Body of pancreas (tissue), 4 donors: ENCODE data around the gene PUSL1. TPM values are rescaled to one million over a fixed set of nuclear protein-coding genes. Genes with fewer than 3 reads are reported as not detected.

Experiments used
- ATAC-seq: fragments of 150-250 bp; one replicate; pipeline ENCODE4 v1.9.1; 2016
- DNase-seq, 4 donors: peaks; one replicate each; pipeline ENCODE4 v3.0.0-alpha.2; 2019
- H3K27ac ChIP-seq, 4 donors: fragments of 200-600 bp; sonication (generic); 1 replicate in 3 of 4; 2 replicates in 1 of 4; pipeline versions ENCODE4 v1.5.1 to v1.6.1; 2016 to 2019; ENCODE audit warnings: mild to moderate bottlenecking in 1 of 4, mixed read lengths in 1 of 4, moderate library complexity in 1 of 4
- H3K27me3 ChIP-seq, 2 donors: fragments of 200-600 bp; sonication (generic); one replicate each; pipeline ENCODE4 v1.6.0; 2016; ENCODE audit warnings: mild to moderate bottlenecking in 1 of 2
- H3K36me3 ChIP-seq, 2 donors: fragments of 200-600 bp; sonication (generic); replicated peaks in 1 of 2; 2 replicates each; pipeline ENCODE4 v1.5.1; 2016; ENCODE audit warnings: low read depth in 2 of 2; ENCODE audit not compliant: insufficient read depth in 1 of 2
- H3K4me1 ChIP-seq: fragments of 200-600 bp; sonication (generic); one replicate; pipeline ENCODE4 v1.6.0; 2016
- H3K4me3 ChIP-seq, 2 donors: fragments of 200-600 bp; sonication (generic); 1 replicate in 1 of 2; 2 replicates in 1 of 2; pipeline ENCODE4 v1.5.1; 2016 to 2019
- H3K9me3 ChIP-seq, 3 donors: fragments of 200-600 bp; sonication (generic); 1 replicate in 2 of 3; 2 replicates in 1 of 3; pipeline ENCODE4 v1.5.1; 2016
- CTCF ChIP-seq, 7 experiments: fragments of 450-650 bp in 4 of 7; fragments of 200-600 bp in 3 of 7; sonication (generic) in 3 of 7; IDR thresholded peaks; one replicate each; pipeline ENCODE4 v1.5.1; 2016 to 2019; ENCODE audit warnings: antibody characterized with exemption in 7 of 7
- POLR2A ChIP-seq, 3 donors: fragments of 450-650 bp; IDR thresholded peaks; one replicate each; pipeline ENCODE4 v1.6.1; 2016; ENCODE audit warnings: antibody characterized with exemption in 3 of 3, mild to moderate bottlenecking in 2 of 3
- WGBS, 2 donors: methylation state at CpG; one replicate each; pipeline ENCODE4 v1.1.5; 2017; 5-methylcytosine and 5-hydroxymethylcytosine counted together
- intact Hi-C: fragments of 100-400 bp; cut with DNase I; formaldehyde crosslinking; loops from one replicate; pipeline ENCODE4 v1.15.1; 2023
- total RNA-seq, 2 donors: library from RNA; depleted of rRNA; stranded (reverse); fragments of >200 nt; gene quantifications; one replicate each; pipeline ENCODE4 v1.1.0, GENCODE V29; 2016

Gene PUSL1
- total RNA-seq, 2 donors from 2014 or later = 20.2 to 20.8 TPM

- Histone ChIP-seq H3K36me3 (peaks cover 0 to 13% of the 10 kb centered on the region in 2 donors), H3K27ac (no peak overlapping the region), H3K4me3 (no peak overlapping the region), H3K9me3 (no peaks in the 10 kb centered on the region), H3K4me1 (peaks cover 10% of the 10 kb centered on the region), H3K27me3 (no peaks in the 10 kb centered on the region)
- WGBS, 2 donors = 71 to 85% methylated on average over 11 to 18 of the region's 18 CpGs
- no peak for ATAC-seq
- TF ChIP-seq CTCF (IDR thresholded peaks at IDR 0.05) (no peak), POLR2A (IDR thresholded peaks at IDR 0.05) (no peak)
- intact Hi-C loops = no loop called here
- peak in 1 of 4 donors; percentile 37 for DNase-seq
Measured at GRCh38 chr1:1337793-1338147, 29.4 kb downstream of the PUSL1 start.

DNA sequence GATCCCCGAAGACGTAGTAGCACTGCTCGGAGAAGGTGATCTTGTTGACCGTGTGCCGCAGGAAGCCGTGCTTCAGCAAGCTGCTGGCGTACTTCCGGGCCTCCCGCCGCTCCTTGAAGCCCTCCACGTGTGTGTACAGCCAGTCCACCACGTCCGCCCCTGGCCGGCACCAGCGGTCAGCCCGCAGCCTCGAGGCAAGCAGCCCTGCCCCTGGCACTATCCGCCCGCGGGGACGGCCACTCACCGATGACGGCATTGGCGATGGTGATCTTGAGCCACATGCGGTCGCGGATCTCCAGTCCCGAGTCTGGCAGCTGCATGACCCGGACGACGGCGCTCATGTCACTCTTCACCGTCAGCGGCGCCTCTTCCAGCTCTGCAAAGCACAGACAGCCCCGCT, 29.9 kb downstream of the PUSL1 start:
- DNase-seq = no peak
- H3K27me3 ChIP-seq = no peaks in the 10 kb centered on the region
- 91 to 93% methylated on average over 19 to 36 of the region's 36 CpGs for WGBS, 2 donors
- H3K27ac ChIP-seq = no peak overlapping the region
- H3K4me1 ChIP-seq = peaks cover 10% of the 10 kb centered on the region
- no peaks in the 10 kb centered on the region for H3K9me3 ChIP-seq
- ATAC-seq = no peak
- intact Hi-C loops = no loop called here
- peaks cover 0 to 13% of the 10 kb centered on the region in 2 donors for H3K36me3 ChIP-seq
- TF ChIP-seq POLR2A (IDR thresholded peaks at IDR 0.05) (no peak), CTCF (IDR thresholded peaks at IDR 0.05) (no peak)
- no peak overlapping the region for H3K4me3 ChIP-seq

- H3K36me3 ChIP-seq = peaks cover 0 to 13% of the 10 kb centered on the region in 2 donors
- DNase-seq = no peak
- intact Hi-C loops = no loop called here
Measured at GRCh38 chr1:1340185-1340584, 31.8 kb downstream of the PUSL1 start.

GRCh38 chr1:1340791-1341548, 32.6 kb downstream of the PUSL1 start:
- Histone ChIP-seq H3K27ac (no peak overlapping the region), H3K36me3 (peaks cover 0 to 13% of the 10 kb centered on the region in 2 donors), H3K27me3 (no peaks in the 10 kb centered on the region), H3K9me3 (no peaks in the 10 kb centered on the region), H3K4me1 (peaks cover 21% of the 10 kb centered on the region), H3K4me3 (no peak overlapping the region)
- DNase-seq = no peak
- no peak for ATAC-seq
- intact Hi-C loops = no loop called here
- WGBS, 2 donors = 85 to 92% methylated on average over 28 to 35 of the region's 36 CpGs
- no peak for TF ChIP-seq POLR2A (IDR thresholded peaks at IDR 0.05)

More at GRCh38 chr1:1340185-1340584, 31.8 kb downstream of the PUSL1 start:
- 89 to 94% methylated on average over 23 of the region's 23 CpGs for WGBS, 2 donors
- no peak for ATAC-seq
- Histone ChIP-seq H3K4me3 (no peak overlapping the region), H3K27ac (no peak overlapping the region), H3K27me3 (no peaks in the 10 kb centered on the region), H3K4me1 (peaks cover 13% of the 10 kb centered on the region), H3K9me3 (no peaks in the 10 kb centered on the region)
- no peak for TF ChIP-seq CTCF (IDR thresholded peaks at IDR 0.05)
- TF ChIP-seq POLR2A (IDR thresholded peaks at IDR 0.05) = no peak

DNA sequence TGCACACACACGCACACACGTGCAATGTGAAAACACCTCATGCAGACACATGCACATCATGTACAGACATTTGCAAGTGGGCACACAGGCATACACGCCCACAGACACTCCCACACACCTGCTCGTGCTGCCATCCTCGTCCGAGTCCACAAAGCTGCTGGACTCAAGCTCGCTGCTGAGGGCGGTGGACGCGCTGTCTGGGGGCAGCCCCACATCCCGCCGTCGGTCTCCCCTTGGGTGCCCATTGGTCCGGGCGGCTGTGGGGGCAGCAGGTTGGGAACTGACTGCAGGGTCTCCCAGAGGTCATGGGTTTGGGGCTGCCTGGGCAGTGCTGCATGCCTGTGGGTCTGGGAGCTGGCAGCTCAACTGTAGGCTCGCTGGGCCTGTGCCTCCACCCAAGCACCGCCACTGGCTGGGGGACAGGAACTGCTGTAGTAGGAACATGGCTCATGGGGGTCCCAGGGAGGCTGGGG, 33.2 kb downstream of the PUSL1 start:
- TF ChIP-seq CTCF (IDR thresholded peaks at IDR 0.05) (no peak), POLR2A (IDR thresholded peaks at IDR 0.05) (no peak)
- H3K9me3 ChIP-seq = no peaks in the 10 kb centered on the region
- peaks cover 0 to 13% of the 10 kb centered on the region in 2 donors for H3K36me3 ChIP-seq
- H3K4me3 ChIP-seq = no peak overlapping the region
- no peak for ATAC-seq
- DNase-seq = no peak
- H3K27ac ChIP-seq = no peak overlapping the region
- WGBS, 2 donors = 86 to 87% methylated on average over 9 to 17 of the region's 17 CpGs
- H3K27me3 ChIP-seq = no peaks in the 10 kb centered on the region
- intact Hi-C loops = no loop called here
- peaks cover 27% of the 10 kb centered on the region for H3K4me1 ChIP-seq
